OCI-LY1 (cell line): ENCODE measurements around the gene PLEKHA7.

Experiments used
- H2AFZ ChIP-seq: fragments of 200-600 bp; sonication (generic), shearing (Covaris generic); 2 replicates; pipeline ENCODE4 v1.6.0; 2014; ENCODE audit warnings: antibody characterized with exemption, mild to moderate bottlenecking, low read length
- H3F3A ChIP-seq: fragments of 200-600 bp; sonication (generic), shearing (Covaris generic); 2 replicates; pipeline ENCODE4 v1.6.0; 2014; ENCODE audit warnings: mild to moderate bottlenecking, antibody characterized with exemption, low read length, moderate library complexity; ENCODE audit not compliant: insufficient read depth
- H3K27ac ChIP-seq: fragments of 200-600 bp; sonication (generic); 2 replicates; pipeline ENCODE4 v1.5.1; 2014; ENCODE audit warnings: low read length, mixed run types, mild to moderate bottlenecking, low read depth; ENCODE audit not compliant: poor library complexity, severe bottlenecking
- H3K27me3 ChIP-seq: fragments of 200-600 bp; sonication (generic); 2 replicates; pipeline ENCODE4 v1.6.0; 2014; ENCODE audit warnings: antibody characterized with exemption, mild to moderate bottlenecking, low read length, moderate library complexity; ENCODE audit not compliant: insufficient read depth
- H3K36me3 ChIP-seq: fragments of 200-600 bp; sonication (generic); 2 replicates; pipeline ENCODE4 v1.6.1; 2014; ENCODE audit warnings: mild to moderate bottlenecking, antibody characterized with exemption, low read length, moderate library complexity, mixed read lengths; ENCODE audit not compliant: insufficient read depth
- H3K4me1 ChIP-seq: fragments of 200-600 bp; sonication (generic); 2 replicates; pipeline ENCODE4 v1.5.1; 2014; ENCODE audit warnings: mild to moderate bottlenecking, low read length, moderate library complexity; ENCODE audit not compliant: insufficient read depth, severe bottlenecking
- H3K4me2 ChIP-seq: fragments of 200-600 bp; sonication (generic), shearing (Covaris generic); 2 replicates; pipeline ENCODE4 v1.6.1; 2014; ENCODE audit warnings: low read length
- H3K4me3 ChIP-seq: fragments of 200-600 bp; sonication (generic); 2 replicates; pipeline ENCODE4 v1.5.1; 2014; ENCODE audit warnings: low read length, low read depth, mild to moderate bottlenecking, mixed read lengths; ENCODE audit not compliant: poor library complexity, severe bottlenecking
- H3K79me2 ChIP-seq: fragments of 200-600 bp; shearing (Covaris generic); 2 replicates; pipeline ENCODE4 v1.6.1; 2016; ENCODE audit warnings: mixed run types, low read length, mixed read lengths; ENCODE audit not compliant: insufficient read depth
- H3K9ac ChIP-seq: fragments of 200-600 bp; sonication (generic), shearing (Covaris generic); 2 replicates; pipeline ENCODE4 v1.6.1; 2014; ENCODE audit warnings: mild to moderate bottlenecking, low read length, mixed read lengths
- H3K9me2 ChIP-seq: fragments of 200-600 bp; sonication (generic), shearing (Covaris generic); 2 replicates; pipeline ENCODE4 v1.6.1; 2014; ENCODE audit warnings: low read depth, mild to moderate bottlenecking, low read length, mixed read lengths
- H3K9me3 ChIP-seq: fragments of 200-600 bp; shearing (Covaris generic); 2 replicates; pipeline ENCODE4 v1.6.1; 2014; ENCODE audit warnings: low read length, mixed read lengths
- H4K20me1 ChIP-seq: fragments of 200-600 bp; sonication (generic), shearing (Covaris generic); 2 replicates; pipeline ENCODE4 v1.6.0; 2016; ENCODE audit warnings: mild to moderate bottlenecking, low read length; ENCODE audit not compliant: insufficient read depth
- EZH2 ChIP-seq: fragments of 200-600 bp; sonication (generic), shearing (Covaris generic); IDR thresholded peaks from 2 replicates; pipeline ENCODE4 v1.8.0; 2017; ENCODE audit warnings: borderline replicate concordance, mixed run types, mild to moderate bottlenecking, antibody characterized with exemption, low read length, moderate library complexity, mixed read lengths
- TF ChIP-seq, protein P1 (sequence below): fragments of 200-600 bp; sonication (generic), shearing (Covaris generic); IDR thresholded peaks from 2 replicates; pipeline ENCODE4 v1.5.1; 2017; ENCODE audit warnings: mild to moderate bottlenecking, antibody characterized with exemption, low read length, moderate library complexity, mixed read lengths

PLEKHA7 gene

DNA sequence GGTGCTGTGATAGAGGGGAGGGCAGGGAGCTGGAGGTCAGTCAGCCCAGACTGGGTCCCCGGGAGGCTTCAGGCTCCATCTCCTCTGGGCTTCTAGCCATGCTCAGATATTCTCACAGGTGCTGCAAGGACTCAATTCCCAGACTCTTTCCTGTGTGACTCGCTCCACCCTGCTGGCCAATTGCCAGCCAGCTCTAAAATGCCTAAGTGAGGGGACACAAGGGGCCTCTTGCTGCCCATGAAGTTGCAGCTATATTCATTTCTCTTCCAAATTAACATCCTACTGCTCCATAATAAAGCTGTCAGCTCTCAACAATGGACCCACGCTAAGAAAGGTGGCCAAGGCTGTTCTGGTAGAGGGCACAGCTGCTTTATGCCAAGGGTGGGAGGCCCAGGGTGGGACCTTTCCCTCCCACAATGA, 101.5 kb downstream of the PLEKHA7 start:
- Histone ChIP-seq H3K4me1 (no peaks in the 10 kb centered on the region), H3K9me2 (no peaks in the 10 kb centered on the region), H3K4me2 (no peak overlapping the region), H2AFZ (no peak overlapping the region), H3K9ac (no peak overlapping the region), H4K20me1 (no peaks in the 10 kb centered on the region), H3K79me2 (no peaks in the 10 kb centered on the region), H3K27ac (no peak overlapping the region), H3K27me3 (no peaks in the 10 kb centered on the region), H3K4me3 (no peak overlapping the region), H3K9me3 (no peaks in the 10 kb centered on the region), H3K36me3 (no peaks in the 10 kb centered on the region), H3F3A (no peaks in the 10 kb centered on the region)
- no peak for TF ChIP-seq EZH2
- TF ChIP-seq, protein P1, sequence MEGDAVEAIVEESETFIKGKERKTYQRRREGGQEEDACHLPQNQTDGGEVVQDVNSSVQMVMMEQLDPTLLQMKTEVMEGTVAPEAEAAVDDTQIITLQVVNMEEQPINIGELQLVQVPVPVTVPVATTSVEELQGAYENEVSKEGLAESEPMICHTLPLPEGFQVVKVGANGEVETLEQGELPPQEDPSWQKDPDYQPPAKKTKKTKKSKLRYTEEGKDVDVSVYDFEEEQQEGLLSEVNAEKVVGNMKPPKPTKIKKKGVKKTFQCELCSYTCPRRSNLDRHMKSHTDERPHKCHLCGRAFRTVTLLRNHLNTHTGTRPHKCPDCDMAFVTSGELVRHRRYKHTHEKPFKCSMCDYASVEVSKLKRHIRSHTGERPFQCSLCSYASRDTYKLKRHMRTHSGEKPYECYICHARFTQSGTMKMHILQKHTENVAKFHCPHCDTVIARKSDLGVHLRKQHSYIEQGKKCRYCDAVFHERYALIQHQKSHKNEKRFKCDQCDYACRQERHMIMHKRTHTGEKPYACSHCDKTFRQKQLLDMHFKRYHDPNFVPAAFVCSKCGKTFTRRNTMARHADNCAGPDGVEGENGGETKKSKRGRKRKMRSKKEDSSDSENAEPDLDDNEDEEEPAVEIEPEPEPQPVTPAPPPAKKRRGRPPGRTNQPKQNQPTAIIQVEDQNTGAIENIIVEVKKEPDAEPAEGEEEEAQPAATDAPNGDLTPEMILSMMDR: no peak

DNA sequence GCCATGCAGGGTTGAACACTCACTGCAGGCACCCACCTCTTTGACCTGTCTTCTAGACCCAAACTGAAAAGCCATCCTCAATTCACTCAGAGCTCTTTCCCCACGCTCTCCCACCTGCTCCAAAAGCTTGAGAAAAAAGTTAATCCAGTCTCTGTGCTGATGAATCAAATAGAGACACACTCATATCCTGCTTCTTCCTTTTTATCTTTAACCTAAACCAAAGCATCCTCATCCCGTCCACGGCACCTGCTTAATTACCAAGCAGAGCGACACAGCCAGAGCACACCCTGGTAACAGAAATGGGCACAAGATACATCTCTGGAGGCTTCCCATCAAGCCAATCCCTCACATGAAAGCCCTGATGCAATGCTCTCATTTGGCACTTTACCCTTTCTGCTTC, 102.6 kb downstream of the PLEKHA7 start:
- no peak overlapping the region for H3K4me3 ChIP-seq
- H3K27me3 ChIP-seq: no peaks in the 10 kb centered on the region
- no peaks in the 10 kb centered on the region for H3K9me2 ChIP-seq
- no peaks in the 10 kb centered on the region for H4K20me1 ChIP-seq
- H3K79me2 ChIP-seq: no peaks in the 10 kb centered on the region
- no peaks in the 10 kb centered on the region for H3K9me3 ChIP-seq
- no peak for TF ChIP-seq EZH2
- TF ChIP-seq, protein P1: no peak
- H3K36me3 ChIP-seq: no peaks in the 10 kb centered on the region
- H3K4me1 ChIP-seq: no peaks in the 10 kb centered on the region
- H3K27ac ChIP-seq: no peak overlapping the region
- H2AFZ ChIP-seq: no peak overlapping the region
- H3F3A ChIP-seq: no peaks in the 10 kb centered on the region
- no peak overlapping the region for H3K9ac ChIP-seq
- no peak overlapping the region for H3K4me2 ChIP-seq

DNA sequence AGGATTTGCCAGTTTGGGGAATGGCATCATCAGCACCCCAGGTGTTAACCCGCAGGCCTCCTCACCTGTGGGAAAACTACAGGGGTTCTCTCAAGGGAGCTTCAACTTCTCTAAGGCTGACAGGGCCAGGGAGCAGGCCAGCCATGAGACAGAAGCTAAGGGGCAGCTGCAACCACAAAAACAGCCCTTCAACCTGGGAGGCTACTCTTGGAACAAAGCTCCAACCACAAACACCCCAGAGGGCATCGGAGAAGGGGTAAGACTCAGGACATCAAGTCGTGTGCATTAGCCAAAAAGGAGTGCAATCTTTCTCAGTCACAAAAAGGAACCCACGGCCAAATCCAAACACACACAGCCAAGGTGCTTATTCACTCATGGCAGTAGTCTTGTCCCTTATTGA, 103.0 kb downstream of the PLEKHA7 start:
- H3K9me3 ChIP-seq: no peaks in the 10 kb centered on the region
- no peaks in the 10 kb centered on the region for H3K27me3 ChIP-seq
- H3K4me1 ChIP-seq: no peaks in the 10 kb centered on the region
- no peak overlapping the region for H3K4me2 ChIP-seq
- no peak for TF ChIP-seq EZH2
- TF ChIP-seq, protein P1: no peak
- H4K20me1 ChIP-seq: no peaks in the 10 kb centered on the region
- H3K4me3 ChIP-seq: no peak overlapping the region
- no peak overlapping the region for H2AFZ ChIP-seq
- no peak overlapping the region for H3K9ac ChIP-seq
- H3K27ac ChIP-seq: no peak overlapping the region
- no peaks in the 10 kb centered on the region for H3K79me2 ChIP-seq
- no peaks in the 10 kb centered on the region for H3K9me2 ChIP-seq
- no peaks in the 10 kb centered on the region for H3F3A ChIP-seq
- H3K36me3 ChIP-seq: no peaks in the 10 kb centered on the region
